GM12878 (cell line): ENCODE measurements around the gene SMARCC2. TPM values are rescaled to one million over a fixed set of nuclear protein-coding genes. Genes with fewer than 3 reads are reported as not detected.

Experiments
- ATAC-seq: fragments of 200-7000 bp; cut with Tn5 transposase; 3 replicates; pipeline ENCODE4 v1.9.1; 2020; ENCODE audit warnings: mild to moderate bottlenecking, moderate library complexity
- BruUV-seq: library from RNA; stranded (reverse); fragments of 400-500 nt; replicated peaks from 2 replicates; lab custom pipeline; 2021; lab: Mats Ljungman, UMichigan
- CTCF ChIA-PET: fragments of 300-600 bp; sonication (Branson Sonifier 250); formaldehyde crosslinking; extraction: SDS; loops from one replicate; lab custom pipeline; 2021; ENCODE audit warnings: inconsistent platforms; lab: Yijun Ruan, JAX
- POLR2A ChIA-PET: fragments of 350-600 bp; formaldehyde crosslinking; extraction: SDS; loops from one replicate; lab custom pipeline; 2021; ENCODE audit warnings: inconsistent platforms; lab: Charles Lee
- RAD21 ChIA-PET: fragments of 300-600 bp; sonication (Branson Sonifier 250); formaldehyde crosslinking; loops from one replicate; lab custom pipeline; 2023; ENCODE audit warnings: antibody characterized with exemption; ENCODE audit not compliant: unreplicated experiment; lab: Charles Lee
- SMC1A ChIA-PET: fragments of 300-600 bp; sonication (Branson Sonifier 250); formaldehyde crosslinking; loops from one replicate; lab custom pipeline; 2023; ENCODE audit not compliant: unreplicated experiment, uncharacterized antibody; lab: Charles Lee
- DNase-seq: peaks from one replicate; pipeline ENCODE4 v3.0.0-alpha.2; 2011; ENCODE audit warnings: low read depth, low spot score
- FAIRE-seq: peaks from 3 replicates; lab custom pipeline; 2011; peaks lifted over from hg19 to GRCh38; lab: Jason Lieb, UNC
- H2AFZ ChIP-seq: 2 replicates; pipeline ENCODE4 v1.6.0; 2011; ENCODE audit warnings: low read depth, low read length, control low read depth; ENCODE audit not compliant: control insufficient read depth
- H3K27ac ChIP-seq: 2 replicates; pipeline ENCODE4 v1.5.1; 2011; ENCODE audit warnings: control low read depth; ENCODE audit not compliant: control insufficient read depth, insufficient read depth
- H3K27me3 ChIP-seq, 2 experiments: replicated peaks in 1 of 2; 2 replicates each; pipeline versions ENCODE4 v1.6.0 to v1.6.1; 2011; ENCODE audit warnings: low read length in 1 of 2; ENCODE audit not compliant: control insufficient read depth in 2 of 2, insufficient read depth in 2 of 2
- H3K36me3 ChIP-seq, 2 experiments: 2 replicates each; pipeline ENCODE4 v1.5.1; 2011; ENCODE audit warnings: low read length in 1 of 2; ENCODE audit not compliant: control insufficient read depth in 2 of 2, insufficient read depth in 2 of 2
- H3K4me1 ChIP-seq: 2 replicates; pipeline ENCODE4 v1.6.1; 2011; ENCODE audit warnings: mild to moderate bottlenecking, low read length, moderate library complexity, mixed read lengths; ENCODE audit not compliant: control insufficient read depth, insufficient read depth
- H3K4me2 ChIP-seq: 2 replicates; pipeline ENCODE4 v1.6.0; 2011; ENCODE audit warnings: control low read depth; ENCODE audit not compliant: control insufficient read depth, insufficient read depth
- H3K4me3 ChIP-seq: fragments of 200-600 bp; sonication (generic); 2 replicates; pipeline ENCODE4 v1.5.1; 2016
- H3K79me2 ChIP-seq: 2 replicates; pipeline ENCODE4 v1.6.0; 2011; ENCODE audit warnings: low read length; ENCODE audit not compliant: control insufficient read depth, insufficient read depth
- H3K9ac ChIP-seq: 2 replicates; pipeline ENCODE4 v1.8.0; 2011; ENCODE audit warnings: low read length, control low read depth, mixed read lengths; ENCODE audit not compliant: control insufficient read depth, insufficient read depth
- H3K9me3 ChIP-seq: replicated peaks from 3 replicates; pipeline ENCODE4 v1.5.1; 2011; ENCODE audit warnings: mild to moderate bottlenecking, low read length; ENCODE audit not compliant: control insufficient read depth, insufficient read depth
- H4K20me1 ChIP-seq: 2 replicates; pipeline ENCODE4 v1.6.0; 2011; ENCODE audit not compliant: control insufficient read depth, insufficient read depth
- BHLHE40 ChIP-seq, 2 experiments: fragments of 450-650 bp in 1 of 2; IDR thresholded peaks; 2 replicates each; pipeline ENCODE4 v1.6.1; 2011 to 2017; ENCODE audit warnings: low read depth in 2 of 2, borderline replicate concordance in 1 of 2, improper control_type of control experiment in 1 of 2, low read length in 1 of 2, mild to moderate bottlenecking in 1 of 2
- EED ChIP-seq: sonication (generic); IDR thresholded peaks from 2 replicates; pipeline ENCODE4 v1.6.1; 2016; ENCODE audit warnings: antibody characterized with exemption, low read depth
- KAT2A ChIP-seq: conservative IDR thresholded peaks from 2 replicates; pipeline ENCODE4 v1.6.1; 2011; ENCODE audit warnings: low read depth, low read length; ENCODE audit not compliant: control insufficient read depth
- MTA2 ChIP-seq: fragments of 450-650 bp; IDR thresholded peaks from 2 replicates; pipeline ENCODE4 v1.6.1; 2016; ENCODE audit warnings: low read depth, mild to moderate bottlenecking, moderate library complexity
- MXI1 ChIP-seq: fragments of 150-350 bp; IDR thresholded peaks from 2 replicates; pipeline ENCODE4 v1.6.1; 2011; ENCODE audit warnings: low read depth, mild to moderate bottlenecking, inconsistent platforms, low read length, improper control_type of control experiment
- PAX8 ChIP-seq: fragments of 450-650 bp; IDR thresholded peaks from 2 replicates; pipeline ENCODE4 v1.6.1; 2017; ENCODE audit warnings: mild to moderate bottlenecking, moderate library complexity
- POLR2AphosphoS5 ChIP-seq: IDR thresholded peaks from 2 replicates; pipeline ENCODE4 v1.6.1; 2011; ENCODE audit warnings: mild to moderate bottlenecking, low read length, inconsistent platforms
- SIN3A ChIP-seq: IDR thresholded peaks from 2 replicates; pipeline ENCODE4 v1.6.1; 2012; ENCODE audit warnings: low read depth, low read length, improper control_type of control experiment
- TAF1 ChIP-seq: IDR thresholded peaks from 2 replicates; pipeline ENCODE4 v1.6.1; 2011; ENCODE audit warnings: mild to moderate bottlenecking, low read depth, low read length, borderline replicate concordance
- TARDBP ChIP-seq: IDR thresholded peaks from 2 replicates; pipeline ENCODE4 v1.6.1; 2016; ENCODE audit warnings: borderline replicate concordance
- WGBS: methylation state at CpG from one replicate; pipeline ENCODE4 v1.1.6; 2016; ENCODE audit warnings: low lambda C conversion rate; ENCODE audit not compliant: insufficient replicate concordance, insufficient coverage; ENCODE audit errors: missing lambda C conversion rate; 5-methylcytosine and 5-hydroxymethylcytosine counted together
- in situ Hi-C: fragments of 300-500 bp; cut with MboI; formaldehyde crosslinking; loops from 9 replicates; pipeline ENCODE4 v1.14.3; 2018; ENCODE audit warnings: mixed read lengths
- intact Hi-C: fragments of 100-400 bp; cut with micrococcal nuclease; formaldehyde crosslinking; loops from one replicate; pipeline ENCODE4 v1.14.2; 2022; ENCODE audit not compliant: unreplicated experiment
- polyA plus RNA-seq, 11 experiments: library from polyadenylated mRNA; depleted of rRNA in 4 of 11; unstranded in 6 of 11; stranded (reverse) in 5 of 11; fragments of >200 nt; fragmentation: Nextera tagmentation in 4 of 11; fragmentation: Illumina TruSeq in 1 of 11; extraction: Ambion mirVana in 4 of 11; extraction: Trizol in 1 of 11; gene quantifications; 1 replicate in 1 of 11; 2 replicates in 10 of 11; pipeline versions ENCODE4 v1.2.1 to v1.2.3, GENCODE V29; 2011 to 2016; ENCODE audit warnings: inconsistent platforms in 2 of 11, missing spikeins in 2 of 11, low read depth in 1 of 11
- total RNA-seq, 4 experiments: library from RNA; depleted of rRNA in 3 of 4; stranded (reverse); fragments of >200 nt in 3 of 4; fragmentation: Illumina TruSeq in 1 of 4; extraction: Trizol in 1 of 4; gene quantifications; 2 replicates each; pipeline versions ENCODE4 v1.2.1 to v1.2.3, GENCODE V29; 2013 to 2021
- TF ChIP-seq, protein P1 (sequence below): IDR thresholded peaks from 2 replicates; pipeline ENCODE4 v1.6.1; 2012; ENCODE audit warnings: improper control_type of control experiment, low read depth, low read length; ENCODE audit not compliant: insufficient replicate concordance
- TF ChIP-seq, protein P2 (sequence below): IDR thresholded peaks from 2 replicates; pipeline ENCODE4 v1.6.1; 2011; ENCODE audit warnings: low read depth, mild to moderate bottlenecking, low read length, moderate library complexity, borderline replicate concordance; ENCODE audit errors: extremely low read depth

Gene SMARCC2
- total and polyA plus RNA-seq, 10 of the 15 experiments (the other 5 are each of a cell fraction or from before 2014, with no cell fraction given) = 13.6 to 71.2 (median 42.3) TPM

DNA sequence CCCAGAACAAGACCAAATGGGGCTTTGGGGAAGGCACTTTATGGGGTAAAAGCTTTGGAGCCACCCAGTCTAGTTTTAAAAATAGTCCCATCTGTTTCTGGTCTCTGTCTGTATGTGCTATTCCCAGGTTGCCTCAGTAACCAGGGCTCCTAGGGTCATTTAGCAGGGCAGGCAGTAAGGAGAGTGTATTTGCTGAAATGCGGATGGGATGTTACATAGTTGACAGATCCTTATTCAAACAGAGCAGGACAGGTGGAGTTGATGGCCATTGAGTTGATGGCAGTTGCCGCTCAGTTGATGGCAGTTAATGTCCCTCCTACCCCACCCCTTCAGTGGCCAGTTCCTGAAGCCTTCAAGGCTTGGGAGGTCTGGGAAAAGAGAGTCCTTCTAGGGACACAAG lies 66.6 kb downstream of the SMARCC2 start:
- ChIA-PET CTCF (interaction anchor here (1.2 to 10.3 kb wide), 2 partner anchors 66 to 99 kb away, joined by 3 to 129 read pairs; partner anchors contain the start of genes RNF41 and SMARCC2), POLR2A (no interaction called here)
- intact Hi-C loops = loop anchor here (10.0 kb wide), 1 partner anchor 522 kb away; the partner anchor contains the start of gene ATP5F1B

DNA sequence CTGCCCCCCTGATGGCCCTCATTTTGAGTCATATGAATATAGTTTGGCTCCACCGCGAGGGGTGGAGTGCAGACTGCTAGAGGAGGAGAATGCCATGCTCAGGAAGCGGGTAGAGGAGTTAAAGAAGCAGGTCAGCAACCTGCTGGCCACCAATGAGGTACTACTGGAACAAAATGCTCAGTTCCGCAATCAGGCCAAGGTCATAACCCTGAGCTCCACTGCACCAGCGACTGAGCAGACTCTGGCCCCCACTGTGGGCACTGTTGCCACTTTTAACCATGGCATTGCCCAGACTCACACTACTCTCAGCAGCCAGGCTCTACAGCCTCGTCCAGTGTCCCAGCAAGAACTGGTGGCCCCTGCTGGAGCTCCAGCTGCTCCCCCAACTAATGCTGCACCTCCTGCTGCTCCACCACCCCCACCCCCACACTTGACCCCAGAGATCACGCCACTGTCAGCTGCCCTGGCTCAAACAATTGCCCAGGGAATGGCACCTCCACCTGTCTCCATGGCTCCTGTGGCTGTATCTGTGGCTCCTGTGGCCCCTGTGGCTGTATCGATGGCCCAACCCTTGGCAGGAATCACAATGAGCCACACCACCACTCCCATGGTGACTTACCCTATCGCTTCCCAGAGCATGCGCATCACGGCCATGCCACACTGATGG lies 67.9 kb downstream of the SMARCC2 start:
- no peaks in the 10 kb centered on the region for H3K27me3 ChIP-seq
- no peak for ATAC-seq
- H3K79me2 ChIP-seq = peaks cover 28% of the 10 kb centered on the region
- intact Hi-C loops = loop anchor here (10.0 kb wide), 1 partner anchor 523 kb away; the partner anchor contains the start of gene ATP5F1B
- TF ChIP-seq, protein P1, sequence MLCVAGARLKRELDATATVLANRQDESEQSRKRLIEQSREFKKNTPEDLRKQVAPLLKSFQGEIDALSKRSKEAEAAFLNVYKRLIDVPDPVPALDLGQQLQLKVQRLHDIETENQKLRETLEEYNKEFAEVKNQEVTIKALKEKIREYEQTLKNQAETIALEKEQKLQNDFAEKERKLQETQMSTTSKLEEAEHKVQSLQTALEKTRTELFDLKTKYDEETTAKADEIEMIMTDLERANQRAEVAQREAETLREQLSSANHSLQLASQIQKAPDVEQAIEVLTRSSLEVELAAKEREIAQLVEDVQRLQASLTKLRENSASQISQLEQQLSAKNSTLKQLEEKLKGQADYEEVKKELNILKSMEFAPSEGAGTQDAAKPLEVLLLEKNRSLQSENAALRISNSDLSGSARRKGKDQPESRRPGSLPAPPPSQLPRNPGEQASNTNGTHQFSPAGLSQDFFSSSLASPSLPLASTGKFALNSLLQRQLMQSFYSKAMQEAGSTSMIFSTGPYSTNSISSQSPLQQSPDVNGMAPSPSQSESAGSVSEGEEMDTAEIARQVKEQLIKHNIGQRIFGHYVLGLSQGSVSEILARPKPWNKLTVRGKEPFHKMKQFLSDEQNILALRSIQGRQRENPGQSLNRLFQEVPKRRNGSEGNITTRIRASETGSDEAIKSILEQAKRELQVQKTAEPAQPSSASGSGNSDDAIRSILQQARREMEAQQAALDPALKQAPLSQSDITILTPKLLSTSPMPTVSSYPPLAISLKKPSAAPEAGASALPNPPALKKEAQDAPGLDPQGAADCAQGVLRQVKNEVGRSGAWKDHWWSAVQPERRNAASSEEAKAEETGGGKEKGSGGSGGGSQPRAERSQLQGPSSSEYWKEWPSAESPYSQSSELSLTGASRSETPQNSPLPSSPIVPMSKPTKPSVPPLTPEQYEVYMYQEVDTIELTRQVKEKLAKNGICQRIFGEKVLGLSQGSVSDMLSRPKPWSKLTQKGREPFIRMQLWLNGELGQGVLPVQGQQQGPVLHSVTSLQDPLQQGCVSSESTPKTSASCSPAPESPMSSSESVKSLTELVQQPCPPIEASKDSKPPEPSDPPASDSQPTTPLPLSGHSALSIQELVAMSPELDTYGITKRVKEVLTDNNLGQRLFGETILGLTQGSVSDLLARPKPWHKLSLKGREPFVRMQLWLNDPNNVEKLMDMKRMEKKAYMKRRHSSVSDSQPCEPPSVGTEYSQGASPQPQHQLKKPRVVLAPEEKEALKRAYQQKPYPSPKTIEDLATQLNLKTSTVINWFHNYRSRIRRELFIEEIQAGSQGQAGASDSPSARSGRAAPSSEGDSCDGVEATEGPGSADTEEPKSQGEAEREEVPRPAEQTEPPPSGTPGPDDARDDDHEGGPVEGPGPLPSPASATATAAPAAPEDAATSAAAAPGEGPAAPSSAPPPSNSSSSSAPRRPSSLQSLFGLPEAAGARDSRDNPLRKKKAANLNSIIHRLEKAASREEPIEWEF = no peak
- no peak for TF ChIP-seq TAF1
- no peak for TF ChIP-seq MTA2
- no peak for TF ChIP-seq KAT2A
- TF ChIP-seq BHLHE40 (IDR thresholded peaks at IDR 0.05; ENCODE audit: borderline replicate concordance in 1 of 2, low read depth in 2 of 2, low read length in 1 of 2) = no peak
- TF ChIP-seq TARDBP = no peak
- BruUV-seq = no TSS peak
- H2AFZ ChIP-seq = no peak overlapping the region
- WGBS = 84% methylated on average over 11 of the region's 11 CpGs
- no peak for FAIRE-seq
- no peak overlapping the region for H3K4me3 ChIP-seq
- in situ Hi-C loops = loop anchor here (5.0 kb wide), 1 partner anchor 341 kb away; no protein-coding TSS in a partner anchor
- H3K27ac ChIP-seq = no peak overlapping the region
- SMC1A ChIA-PET = no interaction called here
- H3K9me3 ChIP-seq = no peaks in the 10 kb centered on the region
- no peak overlapping the region for H3K4me2 ChIP-seq
- RAD21 ChIA-PET = interaction anchor here (0.9 kb wide), 1 partner anchor 67 kb away, joined by 3 read pairs; no protein-coding TSS in a partner anchor
- no peaks in the 10 kb centered on the region for H4K20me1 ChIP-seq
- H3K36me3 ChIP-seq = no peaks in the 10 kb centered on the region
- DNase-seq = no peak
- peaks cover 20% of the 10 kb centered on the region for H3K4me1 ChIP-seq
- CTCF ChIA-PET = no interaction called here
- POLR2A ChIA-PET = interaction anchor here (0.6 kb wide), 2 partner anchors 86 to 126 kb away, joined by 5 to 7 read pairs; no protein-coding TSS in a partner anchor
- no peak overlapping the region for H3K9ac ChIP-seq

More for the DNA sequence above, 66.6 kb downstream of the SMARCC2 start:
- peaks cover 18% of the 10 kb centered on the region for H3K79me2 ChIP-seq
- no peak overlapping the region for H3K27ac ChIP-seq
- in situ Hi-C loops = loop anchor here (5.0 kb wide), 1 partner anchor 340 kb away; no protein-coding TSS in a partner anchor
- H3K4me3 ChIP-seq = no peak overlapping the region
- no peak for TF ChIP-seq MXI1
- no peak for TF ChIP-seq PAX8
- TF ChIP-seq TARDBP = no peak
- TF ChIP-seq, protein P2, sequence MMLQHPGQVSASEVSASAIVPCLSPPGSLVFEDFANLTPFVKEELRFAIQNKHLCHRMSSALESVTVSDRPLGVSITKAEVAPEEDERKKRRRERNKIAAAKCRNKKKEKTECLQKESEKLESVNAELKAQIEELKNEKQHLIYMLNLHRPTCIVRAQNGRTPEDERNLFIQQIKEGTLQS = no peak
- no peak for TF ChIP-seq SIN3A
- no peak for TF ChIP-seq POLR2AphosphoS5
- TF ChIP-seq EED = no peak
- TF ChIP-seq, all 136 proteins: peak for 0
- no TSS peak for BruUV-seq
- ATAC-seq (no peak), FAIRE-seq (no peak), DNase-seq (no peak)
- ChIA-PET SMC1A (interaction anchor here (0.9 kb wide), 2 partner anchors 66 to 127 kb away, joined by 3 read pairs; no protein-coding TSS in a partner anchor), RAD21 (interaction anchor here (6.8 kb wide), 1 partner anchor 66 kb away, joined by 98 read pairs; the partner anchor contains the start of gene SMARCC2)
- 91% methylated on average over 2 of the region's 2 CpGs for WGBS
- Histone ChIP-seq H3K4me1 (peaks cover 33% of the 10 kb centered on the region), H3K4me2 (no peak overlapping the region), H3K9me3 (no peaks in the 10 kb centered on the region), H3K27me3 (no peaks in the 10 kb centered on the region), H3K36me3 (no peaks in the 10 kb centered on the region), H2AFZ (no peak overlapping the region), H4K20me1 (no peaks in the 10 kb centered on the region), H3K9ac (no peak overlapping the region)
